Stimulated activated CD8-positive, alpha-beta memory T cell treated with anti-CD3 and anti-CD28 coated beads, Interleukin-4, amount 100 ng/mL, for 1 hour (primary cell): ENCODE measurements around the gene IFI44.

Experiments used
- DNase-seq, 2 donors: peaks; one replicate each; pipeline ENCODE4 v3.0.0-alpha.2; 2020; ENCODE audit warnings: low read depth in 2 of 2, low spot score in 1 of 2

Gene IFI44, protein sequence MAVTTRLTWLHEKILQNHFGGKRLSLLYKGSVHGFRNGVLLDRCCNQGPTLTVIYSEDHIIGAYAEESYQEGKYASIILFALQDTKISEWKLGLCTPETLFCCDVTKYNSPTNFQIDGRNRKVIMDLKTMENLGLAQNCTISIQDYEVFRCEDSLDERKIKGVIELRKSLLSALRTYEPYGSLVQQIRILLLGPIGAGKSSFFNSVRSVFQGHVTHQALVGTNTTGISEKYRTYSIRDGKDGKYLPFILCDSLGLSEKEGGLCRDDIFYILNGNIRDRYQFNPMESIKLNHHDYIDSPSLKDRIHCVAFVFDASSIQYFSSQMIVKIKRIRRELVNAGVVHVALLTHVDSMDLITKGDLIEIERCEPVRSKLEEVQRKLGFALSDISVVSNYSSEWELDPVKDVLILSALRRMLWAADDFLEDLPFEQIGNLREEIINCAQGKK

DNA sequence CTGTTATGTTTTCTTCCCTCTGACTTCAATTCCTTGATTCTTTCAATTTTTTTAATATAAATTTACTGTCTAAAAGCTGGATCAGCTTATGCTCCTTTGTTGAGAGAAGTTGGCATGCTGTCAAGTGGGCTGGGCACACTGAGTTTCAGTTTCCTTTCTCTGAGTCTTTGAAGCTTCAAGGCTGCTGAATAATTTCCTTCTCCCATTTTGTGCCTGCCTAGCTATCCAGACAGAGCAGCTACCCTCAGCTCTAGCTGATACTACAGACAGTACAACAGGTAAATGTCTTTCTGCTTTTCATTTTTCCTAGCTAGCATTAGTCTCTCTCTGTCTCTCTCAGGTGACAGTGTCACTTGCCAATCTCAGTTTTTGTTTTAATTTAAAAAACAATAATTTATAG lies at the start of gene IFI44:
Gene IFI44 (plus strand): TSS at position 204 of the 400 bp plus-strand sequence. CDS start 365 bp downstream, outside the sequence.
- peak; percentile 22 to 48 for DNase-seq

DNA sequence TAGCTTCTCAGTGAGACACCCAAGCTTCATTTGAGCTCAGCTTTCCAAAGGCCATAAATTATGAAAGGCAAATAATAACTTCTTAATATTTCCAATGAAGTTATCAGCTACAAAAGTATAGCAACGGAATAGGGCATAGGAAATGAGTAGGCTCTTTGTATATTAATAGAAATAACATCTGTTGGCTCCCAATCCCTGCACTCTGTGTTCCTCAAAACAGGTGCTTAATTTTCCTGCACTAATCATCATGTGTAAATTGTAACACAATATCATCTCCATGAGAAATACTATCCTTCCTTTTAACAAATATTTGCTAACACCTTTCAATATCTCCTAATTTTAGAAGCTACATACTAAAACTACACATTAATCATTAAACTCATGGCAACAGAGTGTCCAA lies 48.6 kb upstream of the IFI44 start:
- DNase-seq, result no peak

DNA sequence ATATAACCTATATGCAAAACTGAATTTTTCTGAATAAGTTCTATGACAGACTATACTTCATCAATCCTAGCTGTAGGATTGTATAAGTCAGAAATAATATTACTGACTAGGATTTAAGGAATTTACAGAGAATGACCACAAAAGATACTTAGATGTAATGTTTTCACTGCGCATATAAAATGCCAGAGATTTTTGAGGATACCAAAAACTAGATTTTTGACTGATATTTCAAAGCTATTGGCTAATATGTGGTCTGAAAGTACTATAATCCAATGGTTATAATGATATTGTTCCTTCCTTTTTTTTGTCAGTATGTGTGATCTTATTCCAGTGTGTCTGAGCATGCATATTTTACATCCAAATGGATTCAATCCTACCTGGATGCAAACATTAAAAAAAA lies 46.4 kb upstream of the IFI44 start:
- DNase-seq, result no peak

DNA sequence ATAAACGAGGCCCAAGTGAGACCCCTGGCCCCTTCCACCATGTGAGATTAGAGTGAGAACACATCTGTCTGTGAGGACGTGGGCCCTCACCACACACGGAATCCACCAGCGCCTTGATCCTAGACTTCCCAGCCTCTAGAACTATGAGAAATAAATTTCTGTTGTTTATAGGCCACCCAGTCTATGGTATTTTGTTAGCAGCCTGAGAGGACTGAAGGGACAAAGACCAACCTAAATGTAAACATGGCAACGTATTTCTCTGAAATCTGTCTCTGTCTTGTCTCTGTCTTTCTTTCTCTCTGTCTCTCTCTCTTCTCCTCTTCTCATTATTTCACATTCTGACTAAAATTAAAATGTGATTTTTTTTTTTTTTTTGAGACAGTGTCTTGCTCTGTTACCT lies 45.0 kb upstream of the IFI44 start:
- DNase-seq, result no peak

DNA sequence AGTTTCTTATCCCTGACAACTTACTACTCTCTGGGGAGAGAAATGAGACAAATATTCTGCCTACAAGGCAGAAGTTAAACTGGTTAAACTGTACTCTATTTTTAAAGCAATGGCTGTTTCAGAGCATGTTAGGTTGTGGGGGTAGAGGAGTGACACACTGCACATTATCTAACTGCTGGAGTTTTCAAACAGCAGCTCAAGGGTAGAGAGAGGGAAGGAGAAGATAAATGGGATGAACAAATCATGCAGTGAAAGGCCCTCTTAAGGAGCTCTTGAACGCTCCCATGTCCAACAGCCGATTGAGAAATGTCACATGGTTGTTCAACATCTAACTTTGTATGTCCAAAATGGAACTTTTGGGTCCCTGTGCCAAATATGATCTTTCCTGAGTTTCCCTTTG lies 43.4 kb upstream of the IFI44 start:
- no peak for DNase-seq

DNA sequence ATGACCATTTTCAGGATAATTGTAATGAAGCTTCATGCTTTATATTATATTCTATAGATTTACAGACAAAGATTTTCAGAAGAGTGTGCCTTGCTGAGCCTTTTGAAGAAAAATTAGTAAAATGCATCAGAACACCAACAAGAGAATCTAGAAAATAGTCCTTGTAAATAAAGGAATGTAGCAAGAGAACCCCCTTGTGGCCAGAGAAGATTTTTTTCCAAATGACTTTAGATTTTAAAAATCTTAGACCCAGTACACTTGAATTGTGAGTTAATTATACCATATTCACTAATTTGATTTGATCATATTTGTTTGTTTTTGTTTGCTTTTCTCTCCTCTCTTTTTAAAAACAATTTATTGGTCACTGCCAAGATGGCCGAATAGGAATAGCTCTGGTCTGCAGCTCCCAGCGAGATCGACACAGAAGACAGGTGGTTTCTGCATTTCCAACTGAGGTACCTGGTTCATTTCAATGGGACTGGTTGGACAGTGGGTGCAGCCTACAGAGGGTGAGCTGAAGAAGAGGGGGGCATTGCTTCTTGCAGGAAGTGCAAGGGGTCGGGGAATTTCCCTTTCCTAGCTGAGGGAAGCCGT lies 42.2 kb upstream of the IFI44 start:
- DNase-seq, result no peak

DNA sequence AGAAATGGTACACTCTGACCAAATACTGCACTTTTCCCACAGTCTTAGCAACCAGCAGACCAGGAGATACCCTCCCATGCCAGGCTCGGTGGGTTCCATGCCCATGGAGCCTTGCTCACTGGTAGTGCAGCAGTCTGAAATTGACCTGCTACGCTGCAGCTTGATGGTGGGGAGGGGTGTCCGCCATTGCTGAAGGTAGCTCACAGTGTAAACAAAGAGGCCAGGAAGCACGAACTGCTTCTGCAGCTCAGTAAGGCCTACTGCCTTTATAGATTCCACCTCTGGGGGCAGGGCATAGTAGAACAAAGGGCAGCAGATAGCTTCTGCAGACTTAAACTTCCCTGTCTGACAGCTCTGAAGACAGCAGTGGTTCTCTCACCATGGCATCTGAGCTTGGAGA lies 41.7 kb upstream of the IFI44 start:
- DNase-seq, result no peak

DNA sequence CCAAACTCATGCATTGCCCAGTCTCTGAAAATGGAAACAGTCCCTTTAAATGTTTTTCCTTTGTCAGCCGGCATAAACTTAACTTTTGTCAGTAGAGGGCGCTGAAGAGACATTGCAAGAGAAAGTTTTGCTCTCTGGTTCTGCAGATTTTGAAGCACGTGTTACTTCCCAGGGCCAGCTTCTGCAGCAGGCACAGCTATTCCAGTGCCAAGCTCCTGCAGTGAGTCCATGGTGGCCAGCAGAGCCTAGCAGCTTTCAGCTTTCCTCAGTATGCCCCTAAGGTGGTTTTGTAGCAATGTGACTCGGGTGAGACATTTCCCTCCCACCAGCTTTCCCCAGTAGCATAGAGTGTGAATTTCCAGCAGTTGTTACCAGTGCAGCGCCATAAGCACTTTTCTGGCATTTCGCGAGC lies 32.0 kb upstream of the IFI44 start:
- DNase-seq, result peak in 1 of 2 donors; percentile 8

DNA sequence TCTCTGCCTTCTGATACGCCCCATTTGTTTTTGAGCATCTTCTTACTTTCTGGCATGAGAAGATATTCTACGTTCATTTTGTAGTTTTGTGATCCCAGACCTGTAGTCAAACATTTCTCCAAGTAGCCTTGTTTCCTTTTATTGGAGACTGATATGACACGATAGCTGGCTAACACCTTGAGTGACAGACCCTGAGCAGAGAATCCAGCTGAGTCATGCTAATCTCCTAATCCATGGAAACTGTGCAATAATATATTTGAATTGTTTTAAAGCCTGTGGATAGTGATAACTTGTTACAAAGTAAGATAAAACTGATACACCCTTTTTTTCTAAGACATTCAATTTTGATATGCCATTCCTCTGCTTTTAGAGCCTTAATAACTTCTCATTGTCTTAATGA lies 30.6 kb upstream of the IFI44 start:
- DNase-seq, result no peak

DNA sequence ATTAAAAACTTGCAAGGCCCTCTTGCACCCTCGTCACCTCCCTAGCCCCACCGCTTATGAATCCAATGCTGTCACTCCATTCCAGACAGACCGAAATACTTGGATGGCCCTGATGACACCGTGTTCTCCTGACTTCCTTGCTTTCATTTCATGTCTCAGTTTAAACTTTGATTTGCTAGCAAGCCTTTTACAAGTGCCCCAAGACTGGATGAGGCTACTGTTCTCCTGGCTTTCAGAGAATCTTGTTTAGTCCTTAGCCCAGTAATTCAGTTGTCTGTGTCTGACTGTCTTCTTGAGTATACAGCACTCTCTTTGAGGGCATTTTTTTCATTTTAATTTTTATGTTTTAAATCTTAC lies 30.2 kb upstream of the IFI44 start:
- DNase-seq, result no peak

DNA sequence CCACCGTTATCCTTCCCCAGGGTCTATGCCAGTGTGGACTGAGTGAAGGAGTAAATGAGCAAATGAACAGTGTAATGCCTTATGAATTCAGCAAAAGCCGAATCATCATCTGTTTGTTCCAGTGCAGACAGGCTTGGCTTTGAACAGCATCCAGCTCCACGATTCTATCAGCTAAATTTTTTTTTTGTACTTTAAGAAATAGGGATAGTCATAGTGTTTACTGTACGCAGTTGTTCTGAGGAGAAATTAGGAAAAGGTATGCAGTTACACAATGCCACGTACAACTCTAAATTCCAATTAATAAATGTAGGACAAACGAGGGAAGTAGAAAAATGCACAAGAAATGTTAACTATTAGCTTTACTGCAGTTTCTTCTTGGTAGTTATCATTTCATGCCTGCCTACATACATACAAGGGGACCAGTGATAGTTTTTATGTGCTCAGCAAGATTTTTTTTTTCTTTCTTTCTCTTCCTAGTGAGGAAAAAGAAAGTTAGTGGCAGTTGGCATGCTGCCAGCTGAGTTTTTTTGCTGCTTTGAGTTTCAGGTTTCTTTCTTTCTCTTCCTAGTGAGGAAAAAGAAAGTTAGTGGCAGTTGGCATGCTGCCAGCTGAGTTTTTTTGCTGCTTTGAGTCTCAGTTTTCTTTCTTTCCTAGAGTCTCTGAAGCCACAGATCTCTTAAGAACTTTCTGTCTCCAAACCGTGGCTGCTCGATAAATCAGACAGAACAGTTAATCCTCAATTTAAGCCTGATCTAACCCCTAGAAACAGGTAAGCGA lies 29.6 kb upstream of the IFI44 start, which contains the start of gene IFI44L:
Gene IFI44L (plus strand): TSS at position 646 of the 777 bp plus-strand sequence. CDS start 7,468 bp downstream, outside the sequence.
- DNase-seq, result peak; percentile 16 to 56

DNA sequence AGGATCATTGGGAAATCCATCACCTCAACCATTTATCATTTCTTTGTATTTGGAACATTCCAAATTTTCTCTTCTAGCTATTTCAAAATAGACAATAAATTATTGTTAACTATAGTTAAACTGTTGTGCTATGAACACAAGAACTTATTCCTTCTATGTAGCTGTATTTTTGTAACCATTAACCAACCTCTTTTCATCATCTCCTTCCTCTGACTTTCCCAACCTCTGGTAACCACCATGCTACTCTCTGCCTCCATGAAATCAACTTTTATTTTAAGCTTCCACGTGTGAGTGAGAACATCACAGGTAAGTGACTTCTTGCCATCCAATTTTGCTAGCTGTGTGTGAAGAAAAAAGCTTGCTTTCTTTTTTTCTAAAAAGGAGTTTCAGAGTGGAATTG lies 29.0 kb upstream of the IFI44 start:
- no peak for DNase-seq

DNA sequence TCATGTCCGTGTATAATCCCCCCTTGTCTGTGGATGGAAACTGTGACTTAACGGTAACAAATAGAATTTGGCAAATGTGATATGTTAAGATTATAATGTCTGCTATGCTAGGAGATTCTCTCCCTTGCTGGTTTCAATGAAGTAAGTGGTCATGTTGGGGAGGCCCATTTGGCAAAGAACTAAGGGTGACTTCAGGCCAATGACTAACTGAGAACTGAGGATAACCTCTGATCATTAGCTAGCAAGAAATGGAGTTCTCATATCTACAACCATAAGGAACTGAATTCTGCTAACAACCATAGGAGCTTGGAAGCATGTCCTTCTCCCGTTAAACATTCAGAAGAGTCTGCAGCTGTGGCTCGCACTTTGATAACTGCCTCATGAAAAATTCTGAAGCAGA lies 27.1 kb upstream of the IFI44 start:
- no peak for DNase-seq

DNA sequence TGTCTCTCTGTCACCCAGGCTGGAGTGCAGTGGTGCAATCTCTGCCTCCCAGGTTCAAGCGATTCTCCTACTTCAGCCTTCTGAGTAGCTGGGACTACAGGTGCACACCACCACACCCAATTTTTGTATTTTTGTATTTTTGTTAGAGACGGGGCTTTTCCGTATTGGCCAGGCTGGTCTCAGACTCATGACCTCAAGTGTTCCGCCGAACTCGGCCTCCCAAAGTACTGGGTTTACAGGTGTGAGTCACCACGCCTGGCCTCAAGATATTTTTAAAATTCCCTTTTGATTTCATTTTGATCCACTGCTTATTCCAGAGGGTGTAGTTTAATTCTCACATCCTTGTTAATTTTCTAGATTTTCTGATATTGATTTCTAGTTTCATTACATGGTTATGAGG lies 25.6 kb upstream of the IFI44 start:
- DNase-seq, result no peak

DNA sequence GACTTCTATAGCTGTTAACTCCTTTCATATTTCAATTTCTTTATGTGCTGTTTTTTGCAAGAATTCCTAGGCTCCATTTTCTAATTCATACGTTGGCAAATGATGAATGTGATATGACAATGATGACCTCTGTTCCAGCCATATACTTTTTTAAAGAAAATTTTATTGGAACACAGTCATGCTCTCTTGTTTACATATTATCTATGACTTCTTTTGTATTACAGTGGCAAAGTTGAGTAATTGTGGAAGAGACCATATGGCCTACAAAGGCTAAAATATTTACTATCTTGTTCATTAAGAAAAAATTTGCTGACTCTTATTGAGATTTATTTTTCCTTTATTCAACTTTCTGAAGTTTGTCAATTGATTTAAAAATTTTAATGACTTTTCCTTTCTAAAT lies 22.3 kb upstream of the IFI44 start:
- DNase-seq, result no peak

DNA sequence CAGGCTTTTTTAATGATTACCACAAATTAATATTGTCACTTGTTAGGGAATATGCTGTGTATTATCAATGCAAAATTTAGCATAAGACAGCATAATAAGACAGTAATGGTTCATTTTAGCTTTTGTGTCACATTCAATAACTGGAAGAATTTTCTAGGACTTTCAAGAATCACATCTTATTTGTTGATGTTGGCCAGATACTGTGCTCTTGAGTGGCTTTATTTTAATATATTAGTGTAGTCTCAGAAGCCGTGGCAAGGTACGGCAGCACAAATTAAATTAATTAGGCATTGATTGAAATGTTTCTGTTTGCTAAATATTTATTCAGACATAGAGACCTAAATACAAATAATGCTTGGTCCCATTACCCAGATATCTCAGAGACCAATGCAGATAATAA lies 19.0 kb upstream of the IFI44 start:
- no peak for DNase-seq

DNA sequence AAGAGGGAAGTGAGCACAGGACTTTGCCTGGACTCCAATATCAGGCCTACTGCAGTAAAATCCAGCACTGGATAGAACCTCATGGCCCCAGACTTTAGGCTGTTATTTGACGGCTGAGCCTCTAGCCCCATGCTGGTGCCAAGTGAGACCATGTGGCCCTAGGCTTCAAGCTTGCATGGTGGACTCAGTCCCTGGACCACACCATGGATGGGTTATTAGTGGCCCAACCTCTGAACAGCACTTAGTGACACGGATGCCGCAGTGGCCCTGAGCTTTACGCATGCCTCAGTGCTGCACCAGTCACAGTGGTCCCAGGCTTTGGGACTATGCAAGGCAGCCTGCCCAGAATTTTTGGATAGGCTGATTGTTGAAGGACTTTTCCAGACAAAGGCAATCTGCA lies 16.4 kb upstream of the IFI44 start:
- DNase-seq, result no peak

DNA sequence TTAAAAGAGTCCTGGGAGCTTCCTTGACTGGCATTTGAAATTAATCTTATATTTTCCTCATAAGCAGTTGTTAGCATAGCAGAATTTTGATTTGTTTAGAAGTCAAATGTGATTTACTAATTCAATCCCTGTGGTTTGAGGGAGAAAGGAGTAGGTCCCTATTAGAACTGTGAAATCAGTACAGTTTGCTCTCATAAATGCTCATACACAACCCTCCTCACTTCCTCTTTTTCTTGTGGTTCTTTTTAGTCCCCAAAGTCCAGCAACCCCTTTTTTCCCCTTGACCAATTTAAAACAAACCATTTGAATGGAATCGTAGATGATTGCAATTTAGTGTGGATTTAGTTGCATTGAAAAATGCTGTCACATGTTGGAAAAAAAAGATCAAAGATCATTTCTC lies 9.2 kb upstream of the IFI44 start:
- no peak for DNase-seq

DNA sequence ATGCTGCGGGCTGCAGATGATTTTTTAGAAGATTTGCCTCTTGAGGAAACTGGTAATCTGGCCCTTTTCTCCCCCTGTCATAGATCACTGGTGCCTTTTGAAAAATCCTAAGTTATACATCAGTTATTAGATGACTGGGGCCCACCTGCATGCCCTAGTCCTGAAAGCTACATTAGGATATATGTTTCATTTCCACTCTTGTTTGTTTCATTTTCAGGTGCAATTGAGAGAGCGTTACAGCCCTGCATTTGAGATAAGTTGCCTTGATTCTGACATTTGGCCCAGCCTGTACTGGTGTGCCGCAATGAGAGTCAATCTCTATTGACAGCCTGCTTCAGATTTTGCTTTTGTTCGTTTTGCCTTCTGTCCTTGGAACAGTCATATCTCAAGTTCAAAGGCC lies 8.1 kb upstream of the IFI44 start:
- no peak for DNase-seq

DNA sequence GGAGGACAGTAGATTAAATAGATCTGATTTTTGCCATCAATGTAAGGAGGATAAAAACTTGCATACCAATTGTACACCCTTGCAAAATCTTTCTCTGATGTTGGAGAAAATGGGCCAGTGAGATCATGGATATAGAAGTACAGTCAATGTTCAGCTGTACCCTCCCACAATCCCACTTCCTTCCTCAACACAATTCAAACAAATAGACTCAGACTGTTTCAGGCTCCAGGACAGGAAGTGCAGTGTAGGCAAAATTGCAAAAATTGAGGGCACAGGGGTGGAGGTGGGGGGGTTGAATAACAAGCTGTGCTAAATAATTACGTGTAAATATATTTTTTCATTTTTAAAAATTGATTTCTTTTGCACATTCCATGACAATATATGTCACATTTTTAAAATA lies 3.9 kb upstream of the IFI44 start:
- DNase-seq, result no peak

DNA sequence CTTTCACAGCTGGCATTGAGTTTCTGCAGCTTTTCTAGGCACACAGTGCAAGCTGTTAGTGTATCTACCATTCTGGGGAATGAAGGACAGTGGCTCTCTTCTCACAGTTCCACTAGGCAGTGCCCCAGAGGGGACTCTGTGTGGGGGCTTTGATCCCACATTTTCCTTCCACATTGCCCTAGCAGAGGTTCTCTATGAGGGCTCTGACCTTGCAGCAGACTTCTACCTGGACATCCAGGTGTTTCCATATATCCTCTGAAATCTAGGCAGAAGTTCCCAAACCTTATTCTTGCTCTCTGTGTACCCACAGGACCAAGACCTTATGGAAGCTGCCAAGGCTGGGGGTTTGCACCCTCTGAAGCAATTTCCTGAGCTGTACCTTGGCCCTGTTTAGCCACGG lies 2.4 kb upstream of the IFI44 start:
- DNase-seq, result no peak

DNA sequence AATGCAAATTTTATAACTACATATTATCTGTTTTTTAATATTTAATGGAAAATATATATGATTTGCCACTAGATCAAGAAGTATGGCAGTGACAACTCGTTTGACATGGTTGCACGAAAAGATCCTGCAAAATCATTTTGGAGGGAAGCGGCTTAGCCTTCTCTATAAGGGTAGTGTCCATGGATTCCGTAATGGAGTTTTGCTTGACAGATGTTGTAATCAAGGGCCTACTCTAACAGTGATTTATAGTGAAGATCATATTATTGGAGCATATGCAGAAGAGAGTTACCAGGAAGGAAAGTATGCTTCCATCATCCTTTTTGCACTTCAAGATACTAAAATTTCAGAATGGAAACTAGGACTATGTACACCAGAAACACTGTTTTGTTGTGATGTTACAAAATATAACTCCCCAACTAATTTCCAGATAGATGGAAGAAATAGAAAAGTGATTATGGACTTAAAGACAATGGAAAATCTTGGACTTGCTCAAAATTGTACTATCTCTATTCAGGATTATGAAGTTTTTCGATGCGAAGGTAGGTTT lies 556 bp downstream of the IFI44 start:
- DNase-seq, result no peak
